BJ (cell line): ENCODE results near the gene DYRK1A. TPM values are rescaled to one million over a fixed set of nuclear protein-coding genes. Genes with fewer than 3 reads are reported as not detected.

ENCODE experiments used
- CTCF ChIA-PET: fragments of 350-600 bp; formaldehyde crosslinking; extraction: SDS; loops from one replicate; lab custom pipeline; 2021; ENCODE audit warnings: antibody characterized with exemption, inconsistent platforms; lab: Yijun Ruan, JAX
- POLR2A ChIA-PET: fragments of 300-600 bp; sonication (Branson Sonifier 250); formaldehyde crosslinking; extraction: SDS; loops from one replicate; lab custom pipeline; 2021; ENCODE audit warnings: antibody characterized with exemption; lab: Charles Lee
- DNase-seq: peaks from one replicate; pipeline ENCODE4 v3.0.0-alpha.2; 2011; ENCODE audit warnings: low read depth
- H3K27me3 ChIP-seq: 2 replicates; pipeline ENCODE4 v1.6.0; 2011; ENCODE audit warnings: low read length; ENCODE audit not compliant: control insufficient read depth, insufficient read depth
- H3K36me3 ChIP-seq: 2 replicates; pipeline ENCODE4 v1.5.1; 2011; ENCODE audit warnings: low read length; ENCODE audit not compliant: control insufficient read depth, insufficient read depth
- H3K4me3 ChIP-seq: 2 replicates; pipeline ENCODE4 v1.5.1; 2011; ENCODE audit warnings: low read depth, mild to moderate bottlenecking, control low read depth, low read length
- polyA plus RNA-seq: library from polyadenylated mRNA; depleted of rRNA; stranded (reverse); fragments of >200 nt; gene quantifications from 2 replicates; pipeline ENCODE4 v1.2.3, GENCODE V29; 2011
- TF ChIP-seq, protein P1 (sequence below): IDR thresholded peaks from 2 replicates; pipeline ENCODE4 v1.5.1; 2011; ENCODE audit warnings: low read depth, mild to moderate bottlenecking, control low read depth, inconsistent platforms, low read length, moderate library complexity; ENCODE audit not compliant: insufficient read depth

The DYRK1A gene
- polyA plus RNA-seq, 1 experiment = 55.9 TPM

DNA sequence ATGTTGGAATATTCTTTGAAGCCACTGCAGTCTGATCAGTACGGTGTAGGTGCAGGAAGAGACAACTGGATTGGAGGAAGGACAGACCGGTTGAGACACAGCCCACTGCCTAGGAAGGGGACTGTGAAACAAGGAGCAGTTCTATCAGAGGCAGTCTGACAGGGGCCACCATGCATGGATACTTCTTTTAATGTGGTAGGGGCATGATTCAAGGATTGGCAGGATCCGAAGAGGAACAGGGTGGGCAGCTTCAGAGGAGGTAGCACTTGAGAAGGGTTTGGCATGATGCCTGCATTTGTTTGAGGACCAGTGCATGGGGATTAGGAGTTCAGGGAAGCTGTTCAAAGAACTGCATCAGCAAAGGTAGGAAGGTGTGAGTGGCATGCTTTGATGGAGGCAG, 167.9 kb downstream of the DYRK1A start:
- peaks cover 5% of the 10 kb centered on the region for H3K27me3 ChIP-seq
- POLR2A ChIA-PET = no interaction called here
- TF ChIP-seq, protein P1, sequence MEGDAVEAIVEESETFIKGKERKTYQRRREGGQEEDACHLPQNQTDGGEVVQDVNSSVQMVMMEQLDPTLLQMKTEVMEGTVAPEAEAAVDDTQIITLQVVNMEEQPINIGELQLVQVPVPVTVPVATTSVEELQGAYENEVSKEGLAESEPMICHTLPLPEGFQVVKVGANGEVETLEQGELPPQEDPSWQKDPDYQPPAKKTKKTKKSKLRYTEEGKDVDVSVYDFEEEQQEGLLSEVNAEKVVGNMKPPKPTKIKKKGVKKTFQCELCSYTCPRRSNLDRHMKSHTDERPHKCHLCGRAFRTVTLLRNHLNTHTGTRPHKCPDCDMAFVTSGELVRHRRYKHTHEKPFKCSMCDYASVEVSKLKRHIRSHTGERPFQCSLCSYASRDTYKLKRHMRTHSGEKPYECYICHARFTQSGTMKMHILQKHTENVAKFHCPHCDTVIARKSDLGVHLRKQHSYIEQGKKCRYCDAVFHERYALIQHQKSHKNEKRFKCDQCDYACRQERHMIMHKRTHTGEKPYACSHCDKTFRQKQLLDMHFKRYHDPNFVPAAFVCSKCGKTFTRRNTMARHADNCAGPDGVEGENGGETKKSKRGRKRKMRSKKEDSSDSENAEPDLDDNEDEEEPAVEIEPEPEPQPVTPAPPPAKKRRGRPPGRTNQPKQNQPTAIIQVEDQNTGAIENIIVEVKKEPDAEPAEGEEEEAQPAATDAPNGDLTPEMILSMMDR = no peak
- no peaks in the 10 kb centered on the region for H3K36me3 ChIP-seq
- CTCF ChIA-PET = interaction anchor here (0.6 kb wide), 1 partner anchor 76 kb away, joined by 3 read pairs; no protein-coding TSS in a partner anchor
- no peak for DNase-seq
- no peak overlapping the region for H3K4me3 ChIP-seq

DNA sequence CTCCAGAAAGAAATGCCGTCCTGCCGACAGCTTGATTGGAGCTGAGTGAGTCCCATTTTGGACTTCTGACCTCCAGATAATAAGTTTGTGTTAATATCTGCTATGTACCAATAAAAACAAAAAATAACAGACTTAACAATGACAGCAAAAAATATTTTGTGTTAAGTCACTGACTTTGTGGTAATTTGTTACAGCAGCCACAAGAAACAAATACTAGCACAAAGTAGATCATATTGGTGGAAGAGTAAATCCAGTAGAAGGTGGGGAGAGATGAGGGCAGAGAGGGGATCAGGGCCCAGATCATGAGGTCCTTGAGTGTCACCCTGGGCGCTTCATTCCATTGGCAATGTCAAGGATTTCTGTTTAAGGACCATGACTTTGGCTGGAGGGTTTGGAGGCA, 168.6 kb downstream of the DYRK1A start:
- TF ChIP-seq, protein P1 = no peak
- CTCF ChIA-PET = no interaction called here
- Histone ChIP-seq H3K27me3 (peaks cover 5% of the 10 kb centered on the region), H3K4me3 (no peak overlapping the region), H3K36me3 (no peaks in the 10 kb centered on the region)
- no peak for DNase-seq
- POLR2A ChIA-PET = no interaction called here

DNA sequence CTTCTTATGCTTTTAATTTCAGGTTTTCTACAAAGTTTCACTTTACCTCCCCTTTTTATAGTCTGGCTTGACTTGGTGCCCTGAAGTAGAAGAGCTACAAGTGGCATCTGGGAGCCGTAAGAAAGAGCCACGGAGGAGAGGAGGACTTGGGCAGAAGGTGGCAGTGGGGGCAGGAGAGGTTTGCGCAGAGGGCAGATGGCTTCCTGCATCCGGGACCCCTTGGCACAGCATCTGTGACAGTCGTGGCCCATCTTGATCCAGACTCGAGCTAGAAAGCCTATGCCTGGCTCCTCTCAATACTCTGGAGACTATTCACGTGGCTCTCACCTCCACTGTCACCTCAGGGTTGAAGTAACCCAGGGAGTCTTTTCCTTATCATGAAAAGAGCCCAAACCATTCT, 169.1 kb downstream of the DYRK1A start:
- ChIA-PET CTCF (no interaction called here), POLR2A (no interaction called here)
- H3K27me3 ChIP-seq = peaks cover 5% of the 10 kb centered on the region
- DNase-seq = no peak
- TF ChIP-seq, protein P1 = no peak
- H3K36me3 ChIP-seq = no peaks in the 10 kb centered on the region
- H3K4me3 ChIP-seq = no peak overlapping the region

DNA sequence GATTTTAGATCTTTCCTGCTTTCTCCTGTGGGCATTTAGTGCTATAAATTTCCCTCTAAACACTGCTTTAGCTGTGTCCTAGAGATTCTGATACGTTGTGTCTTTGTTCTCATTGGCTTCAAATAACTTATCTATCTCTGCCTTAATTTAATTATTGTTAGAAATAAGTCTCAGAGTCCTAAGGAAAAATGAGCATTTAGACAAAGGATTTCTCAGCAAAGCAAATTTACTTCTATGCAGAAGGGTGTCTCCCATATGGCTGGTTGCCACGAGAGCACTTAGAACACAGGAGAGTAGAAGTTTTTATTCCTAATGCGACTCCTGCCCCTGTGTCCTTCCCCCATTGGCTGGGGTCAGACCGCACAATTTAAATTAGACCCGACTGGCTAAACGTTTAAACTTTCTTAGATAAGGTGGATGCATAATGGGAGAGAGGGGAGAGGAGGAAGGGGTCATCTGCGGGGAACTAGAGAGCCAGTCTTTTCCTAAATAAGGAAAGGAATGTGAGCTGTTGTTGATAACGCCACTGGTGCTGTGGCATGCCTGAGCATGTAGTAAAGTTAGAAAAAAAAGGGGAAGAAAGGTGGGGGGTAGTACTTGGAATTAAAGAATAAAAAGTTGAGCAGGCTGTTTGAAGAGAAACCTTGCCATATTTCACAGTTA, 170.2 kb downstream of the DYRK1A start:
- POLR2A ChIA-PET = no interaction called here
- TF ChIP-seq, protein P1 = no peak
- CTCF ChIA-PET = interaction anchor here (0.6 kb wide), 1 partner anchor 24 kb away, joined by 3 read pairs; no protein-coding TSS in a partner anchor
- Histone ChIP-seq H3K36me3 (no peaks in the 10 kb centered on the region), H3K4me3 (no peak overlapping the region), H3K27me3 (peaks cover 7% of the 10 kb centered on the region)
- DNase-seq = no peak

DNA sequence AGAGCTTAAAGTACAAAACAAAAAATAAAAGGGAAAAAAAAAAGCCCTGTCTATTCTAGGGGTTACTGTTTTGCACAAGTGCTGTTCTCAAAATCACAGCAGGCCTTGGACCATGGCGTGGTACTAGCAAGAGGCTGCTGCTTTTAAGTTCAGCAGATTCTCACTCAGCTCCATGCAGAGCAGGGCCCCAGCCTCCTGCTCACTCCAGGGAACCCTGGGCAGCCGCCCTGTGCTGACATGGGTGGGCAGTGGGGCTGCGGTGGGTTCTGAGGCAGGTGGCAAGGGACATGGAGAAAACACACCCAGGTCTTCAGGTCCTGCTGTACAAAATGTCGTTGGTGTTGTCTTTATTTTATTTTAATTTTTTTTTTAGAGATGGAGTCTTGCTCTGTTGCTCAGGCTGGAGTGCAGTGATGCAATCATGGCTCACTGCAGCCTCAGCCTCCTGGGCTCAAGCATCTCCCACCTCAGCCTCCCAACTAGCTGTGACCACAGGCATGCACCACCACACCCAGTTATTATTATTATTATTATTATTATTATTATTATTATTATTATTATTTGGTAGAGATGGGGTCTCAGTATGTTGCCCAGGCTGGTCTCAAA, 170.9 kb downstream of the DYRK1A start:
- no peak for DNase-seq
- no peaks in the 10 kb centered on the region for H3K36me3 ChIP-seq
- TF ChIP-seq, protein P1 = no peak
- peaks cover 7% of the 10 kb centered on the region for H3K27me3 ChIP-seq
- CTCF ChIA-PET = interaction anchor here (0.6 to 1.1 kb wide), 2 partner anchors 9 to 24 kb away, joined by 3 to 4 read pairs; no protein-coding TSS in a partner anchor
- H3K4me3 ChIP-seq = no peak overlapping the region
- POLR2A ChIA-PET = no interaction called here
